GM12872 (cell line): ENCODE measurements around the gene BFSP2.

ENCODE experiments used
- TF ChIP-seq, protein P1 (sequence below): IDR thresholded peaks from 3 replicates; pipeline ENCODE4 v1.5.1; 2011; ENCODE audit warnings: low read depth, mild to moderate bottlenecking, low read length, moderate library complexity; ENCODE audit not compliant: insufficient read depth

Gene BFSP2

GRCh38 chr3:133448478-133449122, 48.7 kb downstream of the BFSP2 start:
- TF ChIP-seq, protein P1, sequence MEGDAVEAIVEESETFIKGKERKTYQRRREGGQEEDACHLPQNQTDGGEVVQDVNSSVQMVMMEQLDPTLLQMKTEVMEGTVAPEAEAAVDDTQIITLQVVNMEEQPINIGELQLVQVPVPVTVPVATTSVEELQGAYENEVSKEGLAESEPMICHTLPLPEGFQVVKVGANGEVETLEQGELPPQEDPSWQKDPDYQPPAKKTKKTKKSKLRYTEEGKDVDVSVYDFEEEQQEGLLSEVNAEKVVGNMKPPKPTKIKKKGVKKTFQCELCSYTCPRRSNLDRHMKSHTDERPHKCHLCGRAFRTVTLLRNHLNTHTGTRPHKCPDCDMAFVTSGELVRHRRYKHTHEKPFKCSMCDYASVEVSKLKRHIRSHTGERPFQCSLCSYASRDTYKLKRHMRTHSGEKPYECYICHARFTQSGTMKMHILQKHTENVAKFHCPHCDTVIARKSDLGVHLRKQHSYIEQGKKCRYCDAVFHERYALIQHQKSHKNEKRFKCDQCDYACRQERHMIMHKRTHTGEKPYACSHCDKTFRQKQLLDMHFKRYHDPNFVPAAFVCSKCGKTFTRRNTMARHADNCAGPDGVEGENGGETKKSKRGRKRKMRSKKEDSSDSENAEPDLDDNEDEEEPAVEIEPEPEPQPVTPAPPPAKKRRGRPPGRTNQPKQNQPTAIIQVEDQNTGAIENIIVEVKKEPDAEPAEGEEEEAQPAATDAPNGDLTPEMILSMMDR: no peak

DNA sequence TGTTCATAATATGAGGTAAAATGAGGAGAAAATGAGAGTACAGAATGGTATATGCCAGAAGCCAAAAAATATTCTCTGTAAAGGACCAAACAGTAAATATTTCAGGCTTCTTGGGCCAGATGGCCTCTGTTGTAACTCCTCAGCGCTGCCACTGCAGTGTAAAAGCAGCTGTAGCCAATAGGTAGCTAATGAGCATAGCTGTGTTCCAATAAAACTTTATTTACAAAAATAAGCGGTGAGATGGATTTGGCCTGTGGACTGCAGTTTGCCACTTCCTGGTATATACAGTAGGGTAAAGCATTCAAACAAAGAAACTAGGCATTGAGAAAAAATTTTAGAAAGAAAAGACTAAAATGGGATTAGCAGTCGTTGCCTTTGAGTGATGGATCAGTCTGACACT, 51.5 kb downstream of the BFSP2 start:
- TF ChIP-seq, protein P1: no peak

GRCh38 chr3:133452641-133453319, 52.9 kb downstream of the BFSP2 start:
- TF ChIP-seq, protein P1: no peak

DNA sequence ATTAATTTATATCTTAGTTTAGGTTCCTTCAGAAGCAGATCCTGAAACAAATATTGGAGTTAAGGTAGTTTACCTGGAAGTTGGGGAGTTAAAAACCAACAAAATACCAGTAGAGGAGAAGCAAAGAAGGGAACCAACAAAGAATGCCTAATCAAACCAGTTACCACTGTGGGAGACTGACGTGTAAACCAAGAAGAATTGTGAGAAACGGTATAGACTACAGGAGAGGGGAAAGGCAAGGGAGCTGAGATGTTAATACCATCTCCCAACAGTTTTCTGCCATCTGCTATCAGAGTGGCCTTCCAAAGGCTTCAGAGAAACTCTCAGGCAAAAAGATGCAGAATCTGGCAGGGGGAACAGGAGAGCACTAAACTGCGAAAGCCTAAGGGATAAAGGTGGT, 53.5 kb downstream of the BFSP2 start:
- TF ChIP-seq, protein P1: no peak

DNA sequence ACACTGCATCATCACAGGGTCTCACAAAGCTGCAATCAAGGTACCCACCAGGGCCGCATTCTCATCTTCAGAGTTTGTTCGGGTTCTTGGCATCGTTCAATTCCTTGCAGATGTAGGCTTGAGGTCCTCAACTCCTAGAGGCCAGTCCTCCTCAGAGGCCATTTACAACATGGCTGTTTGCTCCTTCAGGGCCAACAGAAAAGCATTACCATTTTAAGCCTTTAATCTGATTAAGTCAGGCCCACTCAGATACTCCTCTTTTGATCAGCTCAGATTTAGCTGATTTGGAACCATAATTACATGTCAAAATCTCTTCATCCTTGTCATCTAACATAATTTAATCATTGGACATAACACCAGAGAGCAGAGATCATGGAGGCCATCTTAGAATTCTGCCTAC, 55.4 kb downstream of the BFSP2 start:
- TF ChIP-seq, protein P1: no peak

DNA sequence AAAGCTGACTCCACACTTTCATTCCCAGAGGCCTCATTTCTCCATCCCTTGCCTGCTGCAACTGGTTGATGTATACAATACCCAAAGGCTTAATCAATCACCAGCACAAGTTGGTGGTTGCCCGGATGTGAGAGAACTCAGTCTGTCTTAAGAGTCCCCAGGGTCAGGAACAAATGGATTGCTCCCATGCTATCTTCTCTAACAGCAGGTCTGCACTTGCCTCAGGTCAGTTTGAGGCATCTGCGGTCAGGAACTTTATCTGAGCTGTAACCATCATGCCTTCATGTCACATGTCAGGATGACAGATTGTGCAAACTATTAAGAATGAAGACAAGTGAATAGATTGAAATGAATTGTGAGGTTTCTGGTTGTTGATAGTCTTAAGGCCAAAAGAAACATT, 56.1 kb downstream of the BFSP2 start:
- TF ChIP-seq, protein P1: no peak

DNA sequence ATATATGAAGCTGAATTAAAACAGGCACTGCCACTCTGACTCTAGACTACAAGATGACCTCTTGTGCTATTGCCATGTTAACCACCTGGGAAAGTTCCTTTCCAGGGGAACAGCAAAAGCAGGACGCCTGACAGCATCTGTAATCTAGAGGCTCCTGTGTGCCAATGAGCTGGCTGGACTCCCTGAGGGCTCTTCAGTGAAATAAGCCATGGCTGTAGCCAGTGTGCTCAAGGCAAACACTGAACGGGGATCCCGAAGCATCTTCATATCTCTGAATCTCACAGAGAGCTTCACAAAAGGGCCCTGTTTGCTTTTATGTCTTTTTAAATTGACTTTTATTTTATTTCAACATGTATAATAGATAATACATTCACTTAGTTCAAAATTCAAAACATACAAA, 57.2 kb downstream of the BFSP2 start:
- TF ChIP-seq, protein P1: no peak
